Endothelial cell of umbilical vein (primary cell): ENCODE measurements around the gene LAG3. TPM values are rescaled to one million over a fixed set of nuclear protein-coding genes. Genes with fewer than 3 reads are reported as not detected.

Experiments
- BruUV-seq: library from RNA; stranded (reverse); fragments of 400-500 nt; replicated peaks from 2 replicates; lab custom pipeline; 2021; lab: Mats Ljungman, UMichigan
- CTCF ChIA-PET: fragments of 300-600, 350-600 bp; sonication (Branson Sonifier 250); formaldehyde crosslinking; loops from one replicate; lab custom pipeline; 2021; ENCODE audit warnings: antibody characterized with exemption, inconsistent platforms; lab: Charles Lee
- POLR2A ChIA-PET: fragments of 300-600, 350-600 bp; sonication (Branson Sonifier 250); formaldehyde crosslinking; loops from one replicate; lab custom pipeline; 2021; ENCODE audit warnings: antibody characterized with exemption, inconsistent platforms; lab: Charles Lee
- DNase-seq: peaks from one replicate; pipeline ENCODE4 v3.0.0-alpha.2; 2011; ENCODE audit warnings: low read depth, low spot score
- FAIRE-seq: peaks from 2 replicates; lab custom pipeline; 2011; peaks lifted over from hg19 to GRCh38; lab: Jason Lieb, UNC
- H2AFZ ChIP-seq: 2 replicates; pipeline ENCODE4 v1.6.0; 2012; ENCODE audit warnings: low read depth, low read length, control low read depth, inconsistent platforms
- H3K27ac ChIP-seq: 2 replicates; pipeline ENCODE4 v1.5.1; 2011; ENCODE audit warnings: low read depth, mild to moderate bottlenecking, control low read depth, low read length, moderate library complexity; ENCODE audit not compliant: insufficient read depth
- H3K27me3 ChIP-seq, 2 experiments: 2 replicates each; pipeline versions ENCODE4 v1.6.0 to v1.6.1; 2011; ENCODE audit warnings: low read length in 2 of 2, mixed read lengths in 1 of 2; ENCODE audit not compliant: control insufficient read depth in 2 of 2, insufficient read depth in 2 of 2
- H3K36me3 ChIP-seq, 2 experiments: 2 replicates in 1 of 2; 3 replicates in 1 of 2; pipeline ENCODE4 v1.5.1; 2011; ENCODE audit warnings: low read length in 2 of 2, mild to moderate bottlenecking in 1 of 2, moderate library complexity in 1 of 2; ENCODE audit not compliant: control insufficient read depth in 2 of 2, insufficient read depth in 2 of 2; ENCODE audit errors: extremely low read depth in 1 of 2
- H3K4me1 ChIP-seq: 3 replicates; pipeline ENCODE4 v1.5.1; 2011; ENCODE audit warnings: mild to moderate bottlenecking, low read length; ENCODE audit not compliant: control insufficient read depth, insufficient read depth; ENCODE audit errors: extremely low read depth
- H3K4me2 ChIP-seq: 2 replicates; pipeline ENCODE4 v1.6.1; 2011; ENCODE audit warnings: low read length, control low read depth, mixed read lengths; ENCODE audit not compliant: insufficient read depth
- H3K4me3 ChIP-seq, 3 experiments: fragments of 200-600 bp in 1 of 3; sonication (generic), shearing (Covaris generic) in 1 of 3; replicated peaks in 1 of 3; 2 replicates each; pipeline ENCODE4 v1.5.1; 2011 to 2016; ENCODE audit warnings: control low read depth in 3 of 3, low read length in 3 of 3, mild to moderate bottlenecking in 2 of 3, inconsistent platforms in 1 of 3, low read depth in 1 of 3, moderate library complexity in 1 of 3; ENCODE audit not compliant: insufficient read depth in 1 of 3
- H3K79me2 ChIP-seq: 2 replicates; pipeline ENCODE4 v1.6.0; 2012; ENCODE audit warnings: low read length, inconsistent platforms; ENCODE audit not compliant: control insufficient read depth, insufficient read depth
- H3K9ac ChIP-seq: replicated peaks from 2 replicates; pipeline ENCODE3; 2011; ENCODE audit warnings: low read length, control low read depth; ENCODE audit not compliant: insufficient read depth; ENCODE audit errors: extremely low read depth
- H3K9me1 ChIP-seq: replicated peaks from 3 replicates; pipeline ENCODE4 v1.6.0; 2011; ENCODE audit warnings: mild to moderate bottlenecking, low read length; ENCODE audit not compliant: control insufficient read depth, insufficient read depth; ENCODE audit errors: extremely low read depth
- H3K9me3 ChIP-seq: replicated peaks from 2 replicates; pipeline ENCODE4 v1.5.1; 2012; ENCODE audit warnings: low read length, inconsistent platforms; ENCODE audit not compliant: control insufficient read depth, insufficient read depth
- H4K20me1 ChIP-seq: replicated peaks from 2 replicates; pipeline ENCODE3; 2011; ENCODE audit warnings: mild to moderate bottlenecking, low read length; ENCODE audit not compliant: control insufficient read depth, insufficient read depth; ENCODE audit errors: extremely low read depth
- CTCF ChIP-seq, 2 donors: IDR thresholded peaks; 1 replicate in 1 of 2; 2 replicates in 1 of 2; pipeline ENCODE4 v1.5.1; 2011; ENCODE audit warnings: low read length in 2 of 2, mild to moderate bottlenecking in 2 of 2, moderate library complexity in 2 of 2, control low read depth in 1 of 2, inconsistent platforms in 1 of 2, low read depth in 1 of 2; ENCODE audit not compliant: insufficient read depth in 1 of 2; ENCODE audit errors: extremely low read depth in 1 of 2
- EZH2 ChIP-seq: IDR thresholded peaks from 2 replicates; pipeline ENCODE4 v1.6.1; 2012; ENCODE audit warnings: borderline replicate concordance, low read depth, mild to moderate bottlenecking, moderate library complexity, low read length, inconsistent platforms; ENCODE audit not compliant: severe bottlenecking
- FOS ChIP-seq: IDR thresholded peaks from 2 replicates; pipeline ENCODE4 v1.6.1; 2011; ENCODE audit warnings: mild to moderate bottlenecking, low read length, moderate library complexity, borderline replicate concordance; ENCODE audit not compliant: insufficient read depth
- GATA2 ChIP-seq: IDR thresholded peaks from 2 replicates; pipeline ENCODE4 v1.7.0; 2011; ENCODE audit warnings: low read depth, mild to moderate bottlenecking, moderate library complexity, mixed read lengths, low read length; ENCODE audit not compliant: insufficient read length, insufficient read depth
- JUN ChIP-seq: IDR thresholded peaks from 2 replicates; pipeline ENCODE4 v1.6.1; 2011; ENCODE audit warnings: borderline replicate concordance, low read depth; ENCODE audit not compliant: insufficient read length, insufficient read depth
- MAX ChIP-seq: IDR thresholded peaks from 2 replicates; pipeline ENCODE4 v1.6.1; 2011; ENCODE audit not compliant: insufficient read depth, insufficient read length
- MYC ChIP-seq: IDR thresholded peaks from one replicate; pipeline ENCODE4 v1.6.1; 2011; ENCODE audit warnings: mild to moderate bottlenecking, low read depth, low read length
- POLR2A ChIP-seq: IDR thresholded peaks from 2 replicates; pipeline ENCODE4 v1.6.1; 2012; ENCODE audit warnings: low read depth, mild to moderate bottlenecking, control low read depth, low read length
- POLR2AphosphoS5 ChIP-seq: IDR thresholded peaks from 2 replicates; pipeline ENCODE4 v1.6.1; 2012; ENCODE audit warnings: low read depth, mild to moderate bottlenecking, control low read depth, low read length, moderate library complexity; ENCODE audit not compliant: insufficient read depth
- dilution Hi-C: fragments of 300-500 bp; cut with MboI; formaldehyde crosslinking; loops from one replicate; pipeline ENCODE4 v1.15.0; 2019; ENCODE audit warnings: low sequenced_read_pairs; ENCODE audit not compliant: extremely low pct_ligation_motif_present
- intact Hi-C: fragments of 100-400 bp; cut with micrococcal nuclease; formaldehyde crosslinking; loops from one replicate; pipeline ENCODE4 v1.10.0; 2022
- polyA plus RNA-seq, 4 experiments: library from polyadenylated mRNA; depleted of rRNA in 3 of 4; stranded (reverse) in 3 of 4; unstranded in 1 of 4; fragments of >200 nt; gene quantifications; 2 replicates each; pipeline versions ENCODE4 v1.2.1 to v1.2.3, GENCODE V29; 2011 to 2012; ENCODE audit warnings: missing spikeins in 1 of 4
- total RNA-seq: library from RNA; stranded (reverse); gene quantifications from 2 replicates; pipeline ENCODE4 v1.2.3, GENCODE V29; 2021

Gene LAG3
- total and polyA plus RNA-seq, 2 donors (not counting 3 experiments of a cell fraction or from before 2014, with no cell fraction given): 1.3 to 3.8 TPM

- BruUV-seq: TSS peak; percentile 64
- no peaks in the 10 kb centered on the region for H4K20me1 ChIP-seq
- dilution Hi-C loops (no loop called here), intact Hi-C loops (loop anchor here (1.0 kb wide), 4 partner anchors 29 to 61 kb away; partner anchors contain the start of genes ING4, MLF2 and ZNF384)
- H3K9me1 ChIP-seq: no peaks in the 10 kb centered on the region
- H3K9me3 ChIP-seq: no peaks in the 10 kb centered on the region
- H3K9ac ChIP-seq: peak overlapping the region; percentile 57
- H3K79me2 ChIP-seq: peaks cover 2% of the 10 kb centered on the region
- peak overlapping the region; percentile 47 for H3K4me2 ChIP-seq
- H3K27me3 ChIP-seq: no peaks in the 10 kb centered on the region
- DNase-seq: no peak
- peaks cover 0 to 8% of the 10 kb centered on the region in 2 experiments for H3K36me3 ChIP-seq
- peak overlapping the region; percentile 11 for H2AFZ ChIP-seq
- peak overlapping the region; percentile 52 for H3K27ac ChIP-seq
- peak overlapping the region; percentile 1 to 48 (median 45) for H3K4me3 ChIP-seq
- peaks cover 11% of the 10 kb centered on the region for H3K4me1 ChIP-seq
- FAIRE-seq: no peak
- CTCF ChIA-PET: interaction anchor here (0.6 to 2.8 kb wide), 15 partner anchors 9 to 148 kb away, joined by 3 to 15 read pairs (median 4); partner anchors contain the start of genes CDCA3, MLF2, PTMS and USP5
- POLR2A ChIA-PET: interaction anchor here (0.6 to 1.5 kb wide), 6 partner anchors 19 to 167 kb away, joined by 3 to 13 read pairs (median 4); partner anchors contain the start of genes CDCA3, MLF2, PTMS and ZNF384
- no peak for TF ChIP-seq JUN
- no peak for TF ChIP-seq CTCF (IDR thresholded peaks at IDR 0.05; ENCODE audit: extremely low read depth in 1 of 2, insufficient read depth in 1 of 2, low read depth in 1 of 2, low read length in 2 of 2)
- TF ChIP-seq MYC: no peak
- no peak for TF ChIP-seq POLR2AphosphoS5
- TF ChIP-seq MAX: no peak
- TF ChIP-seq EZH2: no peak
- TF ChIP-seq POLR2A: no peak
- no peak for TF ChIP-seq FOS
- no peak for TF ChIP-seq GATA2
These were observed 47.9 kb upstream of the LAG3 start for GRCh38 chr12:6724409-6724797.
